ENCODE results near the gene C6orf132.

Gene C6orf132

GRCh38 chr6:42136508-42137193 lies 5.8 kb downstream of the C6orf132 start:
- no peak for DNase-seq (ENCODE audit: low read depth)

- DNase-seq (ENCODE audit: low read depth), result no peak
These were observed 6.7 kb downstream of the C6orf132 start for GRCh38 chr6:42135722-42136121.

- no peak for DNase-seq (ENCODE audit: low read depth)
These were observed 7.3 kb downstream of the C6orf132 start for GRCh38 chr6:42135161-42135560.

- no peak for DNase-seq (ENCODE audit: low read depth)
These were observed 8.5 kb downstream of the C6orf132 start for GRCh38 chr6:42133926-42134325.

GRCh38 chr6:42131531-42131930 lies 10.9 kb downstream of the C6orf132 start:
- DNase-seq (ENCODE audit: low read depth), result no peak

- no peak for DNase-seq (ENCODE audit: low read depth)
These were observed 13.1 kb downstream of the C6orf132 start for GRCh38 chr6:42129360-42129676.

GRCh38 chr6:42128460-42129359 lies 13.7 kb downstream of the C6orf132 start:
- no peak for DNase-seq (ENCODE audit: low read depth)

- no peak for DNase-seq (ENCODE audit: low read depth)
These were observed 16.8 kb downstream of the C6orf132 start for GRCh38 chr6:42125663-42126062.

- DNase-seq (ENCODE audit: low read depth), result no peak
These were observed 17.2 kb downstream of the C6orf132 start for GRCh38 chr6:42125231-42125630.

GRCh38 chr6:42124223-42124836 lies 18.1 kb downstream of the C6orf132 start:
- no peak for DNase-seq (ENCODE audit: low read depth)

- DNase-seq (ENCODE audit: low read depth), result no peak
These were observed 18.9 kb downstream of the C6orf132 start for GRCh38 chr6:42123379-42124103.

- no peak for DNase-seq (ENCODE audit: low read depth)
These were observed 21.2 kb downstream of the C6orf132 start for GRCh38 chr6:42120895-42121865.

GRCh38 chr6:42118162-42119001 lies 24.0 kb downstream of the C6orf132 start:
- no peak for DNase-seq (ENCODE audit: low read depth)

- DNase-seq (ENCODE audit: low read depth), result no peak
These were observed 24.6 kb downstream of the C6orf132 start for GRCh38 chr6:42117843-42118161.

GRCh38 chr6:42113936-42114636 lies 28.3 kb downstream of the C6orf132 start:
- DNase-seq (ENCODE audit: low read depth), result no peak

- DNase-seq (ENCODE audit: low read depth), result no peak
These were observed 30.1 kb downstream of the C6orf132 start for GRCh38 chr6:42112351-42112750.

GRCh38 chr6:42110683-42111082 lies 31.7 kb downstream of the C6orf132 start:
- no peak for DNase-seq (ENCODE audit: low read depth)

- no peak for DNase-seq (ENCODE audit: low read depth)
These were observed 34.3 kb downstream of the C6orf132 start for GRCh38 chr6:42108071-42108470.

- DNase-seq (ENCODE audit: low read depth), result no peak
These were observed 36.1 kb downstream of the C6orf132 start for GRCh38 chr6:42106112-42107023.
